NOMO-1 (cell line): ENCODE measurements around the gene RALGDS.

Experiments
- DNase-seq, 2 experiments: peaks; one replicate each; lab custom pipeline; 2025; ENCODE audit not compliant: unreplicated experiment in 2 of 2; lab: John Stamatoyannopoulos, UW

Gene RALGDS

DNA sequence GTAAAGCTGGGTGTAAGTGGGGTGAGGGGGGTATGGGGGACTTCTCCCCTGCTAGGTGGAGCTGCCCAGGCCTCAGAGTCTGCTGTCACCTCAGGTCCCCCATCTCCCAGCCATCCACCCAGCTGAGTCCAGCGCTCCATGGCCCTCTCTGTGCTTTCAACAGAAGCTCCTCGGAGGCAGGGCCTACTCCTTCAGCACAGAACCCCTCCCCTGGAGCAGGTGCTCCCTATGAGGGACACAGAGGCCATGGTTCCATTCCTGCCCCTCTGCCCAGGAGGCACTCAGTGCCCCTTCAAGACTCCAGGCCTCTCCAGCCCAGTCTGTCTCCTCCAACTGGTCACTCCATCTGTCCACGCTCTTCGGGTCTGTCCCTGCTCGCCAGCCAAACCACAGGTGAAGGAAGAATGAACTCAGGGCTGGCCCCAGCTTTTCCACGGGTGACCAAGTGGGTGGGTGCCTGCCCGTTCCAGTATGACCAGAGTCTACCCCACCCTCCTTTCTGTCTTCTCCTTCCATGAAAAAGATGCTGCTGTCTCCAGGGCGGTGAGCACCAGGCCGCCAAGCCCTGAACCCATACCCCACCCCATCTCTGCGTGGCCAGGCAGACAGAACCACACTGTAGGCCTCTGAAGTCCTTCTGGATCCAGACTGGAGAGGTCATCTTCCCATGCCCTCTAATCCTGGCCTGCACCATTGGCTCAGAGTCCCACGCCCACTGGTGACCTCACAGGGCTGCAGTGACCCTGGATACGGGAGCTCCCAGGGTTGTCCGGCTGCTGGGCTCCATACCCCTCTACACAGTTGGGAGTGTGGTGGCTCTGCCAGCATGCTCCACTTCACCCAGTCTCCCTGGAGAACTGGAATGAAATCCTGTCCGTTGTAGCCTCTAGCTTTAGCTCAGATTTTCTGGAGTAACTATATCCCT is 30.8 kb upstream of the RALGDS start:
- DNase-seq, result no peak

DNA sequence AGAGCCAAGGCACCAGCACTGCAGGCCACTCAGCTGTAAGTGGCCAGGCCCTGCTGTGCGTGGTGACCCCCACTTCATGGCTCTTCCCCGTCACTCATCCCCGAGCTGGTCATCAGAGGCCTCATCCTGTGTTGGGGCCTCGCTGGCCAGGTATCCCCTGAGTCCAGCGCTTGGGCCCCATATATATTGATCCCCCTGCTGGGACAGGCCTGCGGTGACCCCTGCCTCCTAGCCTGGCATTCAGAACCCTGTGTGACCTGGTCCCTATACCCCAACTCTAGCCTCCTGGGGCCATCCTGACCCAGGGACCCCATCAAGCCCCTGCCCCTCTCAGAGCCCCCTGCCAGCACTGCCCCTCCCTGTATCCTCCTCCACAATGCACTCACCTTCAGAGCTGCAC is 30.0 kb upstream of the RALGDS start:
- no peak for DNase-seq

DNA sequence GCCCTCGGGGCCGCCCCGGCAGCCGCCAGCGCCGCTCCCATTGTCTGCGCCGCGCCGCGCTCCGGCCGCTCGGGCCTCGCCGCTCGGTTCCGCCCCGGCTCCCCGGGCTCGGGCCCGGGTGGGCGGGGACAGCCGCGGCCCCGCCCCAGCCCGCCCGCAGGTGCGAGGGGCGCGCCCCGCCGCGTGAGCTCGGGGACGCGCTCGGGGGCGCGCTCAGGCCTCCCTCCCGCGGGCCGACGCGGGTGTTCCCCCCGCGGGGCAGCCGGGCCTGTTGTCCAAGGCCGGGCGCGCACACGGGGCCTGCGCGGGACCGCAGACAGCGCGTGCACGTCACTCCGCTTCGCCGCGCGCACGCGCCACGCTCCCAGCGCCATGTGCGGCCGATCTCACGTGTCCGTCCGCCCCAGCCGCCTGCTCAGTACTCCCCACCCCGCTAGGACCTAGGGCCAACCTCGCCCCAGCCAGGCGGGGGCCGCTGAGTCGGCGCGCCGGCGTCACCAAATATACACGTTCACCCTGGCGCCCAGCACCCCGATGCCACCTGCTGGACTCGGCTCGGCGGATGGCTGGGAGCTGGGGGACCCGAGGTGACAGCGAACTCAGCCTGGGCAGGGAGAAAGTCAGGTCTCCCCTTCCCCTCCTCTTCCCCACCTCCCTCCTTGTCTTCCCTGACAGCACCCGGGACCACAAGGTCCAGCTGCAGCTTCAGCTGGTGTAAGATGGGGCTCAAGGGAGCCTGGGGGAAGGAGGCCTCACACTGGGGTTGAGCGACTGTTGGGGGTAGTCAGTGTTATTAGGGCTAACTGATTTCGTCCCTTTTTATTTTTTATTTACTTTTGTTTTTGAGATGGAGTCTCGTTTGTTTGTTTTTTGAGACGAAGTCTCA is 28.3 kb upstream of the RALGDS start:
- peak; percentile 84 to 92 for DNase-seq

DNA sequence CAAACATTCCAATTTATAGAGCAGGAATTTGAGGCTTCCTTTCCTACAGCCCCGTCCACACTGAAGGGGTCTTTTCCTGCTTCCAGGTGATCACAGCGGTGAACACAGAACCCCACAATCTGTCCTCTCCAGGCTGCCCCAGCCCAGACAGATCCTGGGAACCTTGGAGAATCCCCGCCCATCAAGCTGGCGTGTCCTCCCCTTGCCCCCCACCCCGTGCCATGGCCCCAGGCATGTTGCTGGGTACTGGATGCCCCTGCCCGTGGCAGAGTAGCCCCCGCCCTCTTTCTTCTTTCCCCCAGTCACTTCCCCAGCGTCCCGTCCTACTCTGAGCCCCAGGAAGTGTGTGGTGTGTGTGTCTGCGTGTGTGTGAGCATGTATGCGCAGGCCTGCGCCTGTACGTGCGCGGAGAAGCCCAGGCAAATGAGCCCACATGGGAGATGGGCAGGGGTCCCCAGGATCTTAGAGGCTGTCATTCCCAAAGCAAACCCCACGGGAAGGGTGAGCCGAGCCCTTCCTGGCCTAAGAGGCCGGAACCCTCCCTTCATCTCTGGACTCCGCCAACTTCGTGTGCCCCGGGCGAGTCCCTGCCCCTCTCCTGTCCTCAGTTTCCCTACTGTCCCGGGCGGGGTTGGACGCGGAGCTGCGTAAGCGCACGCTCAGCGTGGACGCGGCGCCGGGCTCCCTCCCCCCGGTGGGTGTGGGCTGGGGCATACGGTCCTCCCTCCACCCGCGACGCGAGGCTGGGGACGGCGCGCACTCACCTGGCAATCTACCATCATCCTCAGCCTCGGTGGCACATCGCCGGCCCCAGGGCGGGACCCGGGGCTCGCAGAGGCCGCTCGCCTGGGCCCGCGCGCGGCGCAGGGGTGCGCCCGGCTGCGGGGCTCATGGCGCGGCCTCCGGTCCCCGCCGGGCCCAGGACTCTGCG is 27.4 kb upstream of the RALGDS start:
- peak; percentile 15 to 39 for DNase-seq

DNA sequence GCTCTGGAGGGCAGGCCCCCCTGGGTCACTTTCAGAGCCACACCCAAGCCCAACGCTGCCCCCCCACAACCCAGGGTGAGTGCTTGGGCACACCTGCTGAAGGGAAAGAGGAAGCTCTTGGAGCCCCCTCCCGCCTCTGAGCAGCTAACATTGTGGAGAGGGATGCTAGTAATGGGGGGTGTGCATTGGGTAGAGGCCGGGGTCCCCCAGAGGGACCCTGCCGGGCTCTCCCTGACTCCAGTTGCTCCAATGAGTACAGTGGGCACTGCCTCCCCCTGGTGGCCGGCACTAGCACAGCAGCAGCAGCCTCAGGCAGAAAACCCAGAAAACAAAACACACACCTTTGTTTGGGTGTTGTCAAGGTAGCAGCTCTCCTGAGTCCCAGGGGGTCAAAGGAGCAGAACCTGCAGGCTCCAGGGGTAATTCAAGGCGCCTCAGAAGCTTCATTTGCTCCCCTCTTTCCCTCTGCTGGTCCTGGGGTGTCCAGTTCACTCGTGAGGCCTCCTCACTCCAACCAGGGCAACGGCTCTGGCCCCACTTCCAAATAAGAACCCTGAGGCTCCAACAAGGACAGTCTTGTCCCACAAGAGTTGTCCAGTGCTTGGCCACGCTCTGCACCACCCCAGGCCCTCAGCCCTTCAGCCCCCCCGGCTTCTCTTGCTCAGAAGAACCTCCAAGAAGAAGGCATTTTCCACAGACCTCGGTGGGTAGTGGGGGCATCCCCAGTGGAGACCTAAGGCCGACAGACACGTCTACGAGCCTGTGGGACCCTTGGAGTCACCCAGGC is 26.6 kb upstream of the RALGDS start:
- peak; percentile 53 to 54 for DNase-seq

DNA sequence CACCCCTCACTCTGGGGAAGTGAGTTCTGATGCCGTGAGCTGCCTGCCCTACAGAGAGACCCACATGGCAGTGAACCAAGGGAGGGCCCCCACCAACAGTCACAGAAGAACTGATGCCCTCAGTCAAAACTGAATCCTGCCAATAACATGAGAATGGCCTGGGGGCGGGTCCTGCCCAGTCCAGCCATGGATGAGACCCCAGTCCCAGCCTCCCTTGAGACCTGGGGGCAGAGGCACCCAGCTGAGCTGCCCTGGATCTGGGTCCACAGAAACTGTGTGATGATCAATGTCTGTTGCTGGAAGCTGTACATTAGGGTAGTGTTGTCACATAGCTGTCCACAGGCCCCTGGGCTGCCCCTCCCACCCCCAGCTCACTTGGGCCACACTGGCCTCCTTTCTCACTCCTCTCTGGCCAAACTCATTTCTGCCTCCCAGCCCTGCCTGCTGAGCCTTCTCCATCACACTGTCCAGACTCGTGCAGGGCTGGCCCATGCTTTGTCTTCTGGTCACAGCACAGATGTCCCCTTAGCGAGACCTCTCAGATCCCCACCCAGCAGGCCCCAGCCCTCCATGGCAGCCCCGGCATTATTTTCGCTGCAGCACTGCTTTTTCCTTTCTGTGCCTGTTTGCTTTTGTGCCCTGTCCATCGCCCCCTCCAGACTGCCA is 25.8 kb upstream of the RALGDS start:
- no peak for DNase-seq

DNA sequence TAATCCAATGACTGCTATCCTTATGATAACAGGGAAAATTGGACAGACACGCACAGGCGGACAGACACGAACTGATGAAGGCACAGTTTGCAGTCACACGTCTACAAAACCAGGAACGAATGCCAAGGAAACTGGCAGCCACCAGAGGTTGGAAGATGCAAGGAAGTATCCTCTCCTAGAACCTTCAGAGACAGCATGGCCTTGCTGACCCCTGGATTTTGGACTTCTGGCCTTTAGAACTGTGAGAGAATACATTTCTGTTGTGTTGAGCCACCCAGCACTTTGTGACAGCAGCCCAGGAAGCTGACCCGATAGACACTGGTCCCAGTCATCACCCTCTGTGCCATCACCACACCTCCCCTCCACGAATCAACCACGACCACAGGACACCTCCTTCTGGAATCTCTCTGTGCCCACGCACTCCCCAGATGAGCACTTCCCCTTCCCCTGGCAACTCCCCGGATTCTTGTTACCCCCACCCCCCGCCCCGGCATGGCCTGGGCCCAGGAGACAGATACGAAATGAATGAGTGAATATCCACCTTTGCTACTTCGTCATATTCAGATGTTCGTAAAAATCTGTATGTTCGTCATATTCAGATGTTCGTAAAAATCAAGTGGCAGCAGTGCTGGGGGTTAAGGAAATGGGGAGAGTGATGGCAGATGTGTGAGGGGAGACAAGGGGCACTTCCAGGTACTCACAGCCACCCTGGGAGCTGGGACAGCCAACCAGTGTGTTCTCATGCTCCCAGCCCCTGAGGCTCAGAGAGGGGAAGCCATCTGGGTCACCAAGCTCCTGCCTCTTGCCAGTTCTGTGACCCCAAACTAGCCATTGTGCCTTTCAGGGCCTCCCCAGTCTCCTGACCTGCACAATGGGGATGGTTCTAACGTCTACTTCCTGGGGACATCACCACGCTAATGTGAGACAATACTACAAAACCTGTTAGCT is 24.1 kb upstream of the RALGDS start:
- no peak for DNase-seq

DNA sequence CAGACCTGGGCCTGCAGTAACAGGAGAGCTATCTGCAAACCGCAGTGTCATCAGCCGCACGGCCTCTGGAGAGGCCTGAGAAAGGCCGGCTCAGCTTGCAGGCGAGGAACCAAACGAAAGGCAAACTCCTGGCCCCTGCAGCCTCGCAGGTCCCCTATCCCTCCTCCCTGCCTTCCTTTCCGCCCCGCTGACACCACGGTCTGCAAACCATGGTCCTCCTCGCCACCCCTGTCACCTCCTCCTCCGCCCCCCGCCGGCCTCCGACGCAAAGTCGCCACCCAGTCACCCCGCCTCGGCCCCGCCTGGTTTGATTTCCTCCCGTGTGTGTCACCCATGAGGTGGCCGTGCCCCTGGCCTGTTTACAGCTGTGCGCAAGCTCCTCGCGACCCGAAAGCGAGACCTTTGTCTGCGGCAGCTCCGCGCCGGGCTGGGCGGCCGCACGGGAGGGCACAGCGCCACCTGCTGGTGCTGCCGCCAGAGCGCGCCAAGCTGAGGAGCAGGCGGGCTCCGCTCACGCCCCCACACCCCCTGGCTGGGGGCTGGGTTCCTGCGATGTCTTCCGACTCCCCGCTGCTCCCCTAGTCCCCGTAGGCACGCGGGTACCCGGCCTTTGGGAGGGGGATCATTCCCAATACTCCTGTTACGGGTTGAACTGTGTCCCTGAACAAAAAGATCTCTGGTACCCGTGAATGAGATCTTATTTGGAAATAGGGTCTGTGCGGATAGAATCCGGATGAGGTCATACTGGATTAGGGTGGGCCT is 23.3 kb upstream of the RALGDS start:
- DNase-seq, result peak; percentile 36 to 69

DNA sequence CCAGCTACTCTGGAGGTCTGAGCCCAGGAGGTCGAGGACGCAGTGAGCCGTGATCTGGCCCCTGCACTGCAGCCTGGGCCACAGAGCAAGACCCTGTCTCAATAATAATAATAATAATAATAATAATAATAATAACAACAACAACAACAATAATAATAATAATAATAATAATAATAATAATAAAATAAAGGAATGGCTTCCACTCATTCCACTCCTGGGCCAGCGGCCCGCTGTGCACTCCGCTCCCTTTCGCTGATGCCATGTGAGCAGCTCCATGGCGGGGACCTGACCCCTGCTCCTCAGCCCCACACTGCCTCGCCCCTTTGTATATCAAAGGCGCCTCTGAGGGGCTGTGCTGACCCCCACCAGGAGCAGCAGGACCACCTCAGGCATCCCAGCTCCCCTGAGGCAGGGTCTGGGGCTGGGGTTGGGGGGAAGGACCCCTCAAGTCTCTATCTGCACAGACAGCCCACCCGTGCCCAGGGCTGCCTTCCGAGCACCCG is 22.6 kb upstream of the RALGDS start:
- DNase-seq, result no peak

DNA sequence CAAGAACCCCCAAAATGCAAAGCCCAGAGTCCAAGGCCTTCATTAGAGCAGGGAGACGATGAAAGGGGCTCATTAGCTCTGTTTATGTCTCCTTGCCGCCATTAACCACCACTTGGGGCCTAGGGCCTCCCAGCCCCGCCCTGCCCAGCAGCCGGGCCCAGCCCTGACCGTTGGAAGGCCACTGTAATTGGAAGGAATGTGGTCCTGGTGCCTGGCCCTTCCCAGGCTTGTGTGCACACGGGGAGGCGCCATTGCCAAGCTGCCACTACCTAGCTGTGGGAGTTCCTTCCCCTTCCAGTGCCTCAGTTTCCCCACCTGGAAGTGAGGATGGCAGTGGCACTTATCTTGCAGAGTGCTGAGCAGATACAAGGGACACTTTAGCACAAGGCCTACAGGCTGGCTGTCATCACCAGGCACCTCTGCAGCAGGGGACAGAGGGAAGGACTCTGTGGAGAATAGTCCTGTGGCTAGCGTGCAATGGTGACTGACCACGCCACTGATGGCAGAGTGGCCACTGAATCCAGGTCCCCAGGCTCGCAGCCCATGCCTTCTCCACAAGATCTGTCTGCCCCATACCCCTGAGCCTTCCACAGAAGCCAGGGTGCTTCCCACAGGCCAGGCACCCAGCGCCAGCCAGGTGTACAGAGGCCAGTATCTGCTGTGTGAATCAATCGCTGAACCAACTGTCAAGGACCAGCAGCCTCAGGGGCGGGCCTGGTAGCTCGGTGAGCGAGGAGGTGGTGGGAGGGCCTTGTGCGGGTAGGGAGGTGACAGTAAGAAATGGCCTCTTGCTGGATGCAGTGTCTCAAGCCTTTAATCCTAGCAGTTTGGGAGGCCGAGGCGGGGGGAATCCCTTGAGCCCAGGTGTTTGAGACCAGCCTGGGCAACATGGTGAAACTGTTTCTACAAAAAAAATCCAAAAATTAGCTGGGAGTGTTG is 21.9 kb upstream of the RALGDS start:
- DNase-seq, result no peak

DNA sequence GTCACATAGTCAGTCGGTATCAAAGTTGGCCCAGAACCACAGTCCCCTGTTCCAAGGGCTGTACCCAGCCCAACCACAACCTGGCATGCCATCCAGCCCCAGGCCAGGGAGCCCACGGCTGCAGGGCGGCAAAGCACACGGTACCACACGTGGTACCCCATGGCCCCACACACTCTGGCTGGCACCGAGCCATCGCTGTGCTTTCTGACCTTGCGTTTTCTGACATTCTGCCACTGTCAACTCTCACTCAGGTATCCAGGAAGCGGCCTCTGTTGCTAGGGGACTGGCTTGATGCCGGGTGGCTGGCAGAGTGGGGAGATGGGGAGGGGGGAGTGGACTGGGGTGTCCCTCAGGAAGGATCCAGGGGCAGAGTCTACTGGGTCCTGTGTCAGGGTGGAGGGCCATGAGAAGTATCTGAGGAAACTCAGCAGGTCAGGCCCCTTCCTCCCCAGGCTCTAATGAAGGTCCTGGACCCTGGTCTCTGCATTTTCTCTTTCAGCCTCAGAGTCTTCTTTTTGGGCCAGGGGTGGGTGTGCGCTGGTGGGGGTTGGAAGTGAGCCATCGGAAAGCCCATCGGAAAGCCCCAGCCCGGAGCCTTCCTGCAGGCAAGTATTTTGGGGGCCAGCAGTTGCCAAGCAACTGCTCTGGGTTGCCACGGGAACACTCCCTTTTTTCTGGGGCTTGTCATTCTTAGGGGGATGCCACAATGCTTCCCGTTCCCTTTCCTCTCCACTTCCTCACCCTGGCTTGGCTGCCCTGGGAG is 21.0 kb upstream of the RALGDS start:
- DNase-seq, result no peak

DNA sequence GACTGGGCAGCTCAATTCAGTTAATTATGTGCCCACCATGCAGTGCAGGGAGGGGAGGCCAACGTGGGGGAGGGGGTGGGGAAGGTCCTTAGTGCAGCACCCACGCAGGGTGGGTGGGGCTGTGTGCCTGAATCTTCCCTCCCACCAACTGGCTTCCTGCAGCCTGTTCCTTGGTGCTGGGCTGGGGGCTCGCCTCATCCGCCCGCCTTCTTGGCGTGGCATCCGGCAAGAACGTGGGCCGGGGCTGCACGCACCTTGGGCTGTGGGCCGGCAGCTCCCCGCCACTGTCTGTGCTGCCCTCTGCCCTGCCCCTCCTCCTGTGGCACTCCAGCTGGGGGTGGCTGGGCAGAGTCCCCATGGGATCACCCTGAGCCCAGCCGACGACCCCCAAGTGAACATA is 19.6 kb upstream of the RALGDS start:
- DNase-seq, result no peak

DNA sequence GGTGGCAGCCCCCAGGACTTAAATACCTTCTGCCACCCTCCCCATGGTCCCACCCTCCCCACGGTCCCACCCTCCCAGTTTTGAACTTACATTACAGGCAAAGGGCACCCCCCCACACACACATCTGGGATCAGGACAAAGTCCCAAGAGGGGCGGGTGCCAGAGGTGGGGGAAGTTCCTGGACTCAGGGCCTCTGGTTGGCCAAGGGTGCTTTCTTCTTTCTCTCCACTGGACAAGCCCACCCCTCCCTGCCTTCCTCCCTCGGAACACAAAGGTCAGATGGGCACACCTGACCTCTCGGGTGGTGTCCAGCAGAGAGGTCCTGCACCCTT is 19.1 kb upstream of the RALGDS start:
- DNase-seq, result no peak

DNA sequence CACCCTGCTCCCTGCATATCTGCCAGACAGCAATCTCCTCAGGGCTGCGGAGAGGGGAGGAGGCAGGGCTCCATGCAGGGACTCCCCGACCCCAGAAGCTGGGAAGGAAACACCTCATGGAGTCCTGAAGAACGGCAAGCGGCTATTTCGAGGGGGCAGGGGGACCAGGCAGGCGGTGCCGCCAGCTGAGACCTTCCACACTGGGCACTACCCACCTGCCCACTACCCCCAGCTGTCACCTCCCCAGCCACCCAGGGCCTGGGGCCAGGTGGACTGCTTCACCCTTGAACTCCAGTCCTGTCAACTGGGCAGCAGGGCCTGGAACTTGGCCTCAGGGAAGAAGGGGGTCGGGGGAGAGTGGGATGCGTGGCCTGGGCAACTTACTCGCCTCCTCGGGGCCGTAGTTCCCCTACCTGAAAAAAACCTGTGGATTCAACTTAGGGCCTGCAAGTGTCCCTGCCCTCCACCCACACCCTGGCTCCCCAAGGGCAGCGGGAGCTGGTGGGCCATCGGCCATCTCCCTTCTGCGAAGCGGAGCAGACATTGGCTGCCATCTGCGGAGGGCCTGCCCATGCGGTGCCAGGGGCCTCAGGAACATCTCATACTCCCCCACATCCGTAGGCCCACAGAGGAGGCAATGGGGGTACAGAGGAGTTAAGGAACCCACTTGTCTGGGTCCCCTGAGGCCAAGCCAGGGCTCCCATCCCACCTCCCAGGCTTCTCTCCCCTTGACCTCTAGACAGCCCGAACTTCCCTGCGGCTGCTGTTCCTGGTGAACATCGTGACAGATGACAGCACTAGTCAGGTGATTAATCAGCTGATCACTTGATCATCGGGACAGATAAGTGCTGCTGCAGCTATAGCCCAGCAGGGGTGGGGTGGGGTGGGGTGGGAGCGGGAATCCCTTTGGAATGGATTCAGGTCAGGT is 18.5 kb upstream of the RALGDS start:
- no peak for DNase-seq
